HFFc6 (cell line): ENCODE results near the gene NIPA2. TPM values are rescaled to one million over a fixed set of nuclear protein-coding genes. Genes with fewer than 3 reads are reported as not detected.
"Not testable (repeated sequence)": the region's sequence is repeated elsewhere in the genome, so short reads cannot be mapped to it uniquely, and the experiment has no call there.

ENCODE experiments used
- DNase-seq: peaks from one replicate; pipeline ENCODE4 v3.0.0-alpha.2; 2018
- H3K27ac Mint-ChIP-seq: 2 replicates; pipeline ENCODE4 v1.8.0; 2020; ENCODE audit warnings: mild to moderate bottlenecking, mixed read lengths
- H3K27me3 Mint-ChIP-seq: 2 replicates; pipeline ENCODE4 v1.8.0; 2021; ENCODE audit warnings: mild to moderate bottlenecking, moderate library complexity, mixed read lengths; ENCODE audit not compliant: insufficient read depth
- H3K36me3 Mint-ChIP-seq: 2 replicates; pipeline ENCODE4 v1.8.0; 2021; ENCODE audit warnings: low read depth, mixed read lengths
- H3K4me1 Mint-ChIP-seq: 2 replicates; pipeline ENCODE4 v1.8.0; 2020; ENCODE audit warnings: low read depth, mixed read lengths
- H3K4me3 Mint-ChIP-seq: 2 replicates; pipeline ENCODE4 v1.8.0; 2020; ENCODE audit warnings: mild to moderate bottlenecking, moderate library complexity, mixed read lengths
- H3K9me3 Mint-ChIP-seq: 2 replicates; pipeline ENCODE4 v1.8.0; 2020; ENCODE audit warnings: mild to moderate bottlenecking, mixed read lengths
- CTCF ChIP-seq: fragments of 200-600 bp; sonication (generic); IDR thresholded peaks from 2 replicates; pipeline ENCODE4 v1.5.0; 2021; ENCODE audit warnings: antibody characterized with exemption, mild to moderate bottlenecking
- total RNA-seq, 6 experiments: library from RNA; stranded (reverse); fragmentation: NEBNext Ultra II Directional; extraction: Animal tissue kit (Norgen Biotek cat#: 25700); gene quantifications; 2 replicates in 1 of 6; 3 replicates in 5 of 6; pipeline ENCODE4 v1.2.3, GENCODE V29; 2021

NIPA2 gene
- total RNA-seq, 6 experiments from 2014 or later: 71.7 to 92.4 (median 76.6) TPM

GRCh38 chr15:22799902-22800301 lies 38.6 kb upstream of the NIPA2 start:
- peaks cover 10% of the 10 kb centered on the region for H3K4me1 Mint-ChIP-seq

GRCh38 chr15:22803006-22803405 lies 35.5 kb upstream of the NIPA2 start:
- not testable (repeated sequence) for H3K27me3 Mint-ChIP-seq, DNase-seq, H3K4me3 Mint-ChIP-seq, H3K9me3 Mint-ChIP-seq, H3K36me3 Mint-ChIP-seq, H3K27ac Mint-ChIP-seq, H3K4me1 Mint-ChIP-seq

More at GRCh38 chr15:22799902-22800301, 38.6 kb upstream of the NIPA2 start:
- Mint-ChIP-seq H3K27ac (no peak overlapping the region), H3K36me3 (no peaks in the 10 kb centered on the region), H3K4me3 (no peak overlapping the region), H3K9me3 (no peaks in the 10 kb centered on the region), H3K27me3 (no peaks in the 10 kb centered on the region; the same call in 1 of the 2 replicates)
- no peak for TF ChIP-seq CTCF
- DNase-seq: no peak

- no peaks in the 10 kb centered on the region for H3K9me3 Mint-ChIP-seq
- no peak overlapping the region for H3K4me3 Mint-ChIP-seq
- H3K4me1 Mint-ChIP-seq: peaks cover 5% of the 10 kb centered on the region; the same call in 1 of the 2 replicates
- H3K27ac Mint-ChIP-seq: no peak overlapping the region
- H3K27me3 Mint-ChIP-seq: no peaks in the 10 kb centered on the region; the same call in 1 of the 2 replicates
- TF ChIP-seq CTCF: no peak
- DNase-seq: no peak
- no peaks in the 10 kb centered on the region for H3K36me3 Mint-ChIP-seq
Measured at GRCh38 chr15:22806156-22806555, 32.3 kb upstream of the NIPA2 start.

- no peaks in the 10 kb centered on the region; the same call in 1 of the 2 replicates for H3K27me3 Mint-ChIP-seq
- H3K36me3 Mint-ChIP-seq: peaks cover 1% of the 10 kb centered on the region
- no peak overlapping the region for H3K27ac Mint-ChIP-seq
- H3K4me1 Mint-ChIP-seq: peaks cover 5% of the 10 kb centered on the region; the same call in 1 of the 2 replicates
- H3K4me3 Mint-ChIP-seq: no peak overlapping the region
- H3K9me3 Mint-ChIP-seq: no peaks in the 10 kb centered on the region
- no peak for DNase-seq
- TF ChIP-seq CTCF: no peak
Measured at GRCh38 chr15:22806664-22807063, 31.8 kb upstream of the NIPA2 start.

- H3K9me3 Mint-ChIP-seq, H3K4me1 Mint-ChIP-seq, H3K27me3 Mint-ChIP-seq, H3K27ac Mint-ChIP-seq, H3K36me3 Mint-ChIP-seq, DNase-seq, H3K4me3 Mint-ChIP-seq: not testable (repeated sequence)
Measured at GRCh38 chr15:22807831-22808230, 30.6 kb upstream of the NIPA2 start.

- no peak for DNase-seq
- Mint-ChIP-seq H3K27me3 (no peaks in the 10 kb centered on the region; the same call in 1 of the 2 replicates), H3K4me3 (no peak overlapping the region), H3K27ac (no peak overlapping the region), H3K4me1 (peaks cover 5% of the 10 kb centered on the region; the same call in 1 of the 2 replicates), H3K36me3 (peaks cover 7% of the 10 kb centered on the region), H3K9me3 (no peaks in the 10 kb centered on the region)
- no peak for TF ChIP-seq CTCF
Measured at GRCh38 chr15:22808240-22808639, 30.2 kb upstream of the NIPA2 start.
